CD4-positive, alpha-beta T cell treated with Interleukin-17A for 4 hours (primary cell): Measurements from ENCODE around the gene TGFB2.
"Not testable (repeated sequence)": the region's sequence is repeated elsewhere in the genome, so short reads cannot be mapped to it uniquely, and the experiment has no call there.

Experiments
- DNase-seq: peaks from one replicate; pipeline ENCODE4 v3.0.0-alpha.2; 2020; ENCODE audit warnings: mixed read lengths

The TGFB2 gene

GRCh38 chr1:218344814-218345672, at the start of gene TGFB2:
Gene TGFB2, plus strand, starts transcription at chr1:218345336. Its CDS starts 1,366 bp downstream, at chr1:218346702.
- no peak for DNase-seq

- no peak for DNase-seq
Measured at GRCh38 chr1:218296162-218296561, 49.0 kb upstream of the TGFB2 start.

- DNase-seq: no peak
Measured at GRCh38 chr1:218297461-218297860, 47.7 kb upstream of the TGFB2 start.

GRCh38 chr1:218297867-218298266, 47.3 kb upstream of the TGFB2 start:
- no peak for DNase-seq

- DNase-seq: no peak
Measured at GRCh38 chr1:218298398-218298797, 46.7 kb upstream of the TGFB2 start.

- no peak for DNase-seq
Measured at GRCh38 chr1:218299416-218299815, 45.7 kb upstream of the TGFB2 start.

- DNase-seq: no peak
Measured at GRCh38 chr1:218301217-218301616, 43.9 kb upstream of the TGFB2 start.

GRCh38 chr1:218302155-218302554, 43.0 kb upstream of the TGFB2 start:
- DNase-seq: no peak

- DNase-seq: no peak
Measured at GRCh38 chr1:218303176-218303879, 41.8 kb upstream of the TGFB2 start.

- no peak for DNase-seq
Measured at GRCh38 chr1:218304281-218305039, 40.7 kb upstream of the TGFB2 start.

- no peak for DNase-seq
Measured at GRCh38 chr1:218305472-218306064, 39.6 kb upstream of the TGFB2 start.

GRCh38 chr1:218312509-218312908, 32.6 kb upstream of the TGFB2 start:
- DNase-seq: no peak

GRCh38 chr1:218314316-218314715, 30.8 kb upstream of the TGFB2 start:
- DNase-seq: no peak

GRCh38 chr1:218315638-218316037, 29.5 kb upstream of the TGFB2 start:
- DNase-seq: no peak

- no peak for DNase-seq
Measured at GRCh38 chr1:218317061-218317460, 28.1 kb upstream of the TGFB2 start.

- DNase-seq: not testable (repeated sequence)
Measured at GRCh38 chr1:218320182-218320581, 25.0 kb upstream of the TGFB2 start.

- DNase-seq: no peak
Measured at GRCh38 chr1:218322762-218323161, 22.4 kb upstream of the TGFB2 start.

GRCh38 chr1:218323568-218324225, 21.4 kb upstream of the TGFB2 start:
- DNase-seq: no peak

- DNase-seq: no peak
Measured at GRCh38 chr1:218324226-218324580, 20.9 kb upstream of the TGFB2 start.

GRCh38 chr1:218328769-218329168, 16.4 kb upstream of the TGFB2 start:
- no peak for DNase-seq

- DNase-seq: no peak
Measured at GRCh38 chr1:218330043-218330623, 15.0 kb upstream of the TGFB2 start.

GRCh38 chr1:218332416-218332815, 12.7 kb upstream of the TGFB2 start:
- DNase-seq: no peak
